Caco-2 (cell line): ENCODE measurements around the gene CSNK1A1. TPM values are rescaled to one million over a fixed set of nuclear protein-coding genes. Genes with fewer than 3 reads are reported as not detected.

ENCODE experiments used
- BruUV-seq: library from RNA; stranded (reverse); fragments of 400-500 nt; replicated peaks from 2 replicates; lab custom pipeline; 2021; lab: Mats Ljungman, UMichigan
- CTCF ChIA-PET: fragments of 300-600 bp; sonication (Branson Sonifier 250); formaldehyde crosslinking; loops from one replicate; lab custom pipeline; 2022; ENCODE audit warnings: antibody characterized with exemption; lab: Charles Lee
- POLR2A ChIA-PET: fragments of 300-600 bp; sonication (Branson Sonifier 250); formaldehyde crosslinking; loops from one replicate; lab custom pipeline; 2022; ENCODE audit warnings: antibody characterized with exemption; lab: Charles Lee
- DNase-seq, 2 experiments: peaks; one replicate each; pipeline versions ENCODE4 v3.0.0 to v3.0.0-alpha.2; 2020 to 2022
- H3K27me3 ChIP-seq: replicated peaks from 2 replicates; pipeline ENCODE4 v1.6.0; 2011; ENCODE audit warnings: low read length; ENCODE audit not compliant: control insufficient read depth, insufficient read depth
- H3K36me3 ChIP-seq: 2 replicates; pipeline ENCODE4 v1.5.1; 2011; ENCODE audit warnings: low read length; ENCODE audit not compliant: control insufficient read depth, insufficient read depth
- H3K4me1 ChIP-seq: fragments of 250-450 bp; sonication (Bioruptor Pico); 2 replicates; pipeline ENCODE4 v1.5.1; 2020; ENCODE audit warnings: mild to moderate bottlenecking
- H3K4me3 ChIP-seq: 2 replicates; pipeline ENCODE4 v1.5.1; 2011; ENCODE audit warnings: low read depth, mild to moderate bottlenecking, control low read depth, low read length
- H3K9me3 ChIP-seq: fragments of 250-450 bp; sonication (Bioruptor Pico); 2 replicates; pipeline ENCODE4 v1.5.1; 2020; ENCODE audit warnings: mild to moderate bottlenecking, moderate library complexity
- H3K27ac Mint-ChIP-seq: one replicate; pipeline ENCODE4 v1.8.0; 2022; ENCODE audit warnings: mixed read lengths; ENCODE audit not compliant: unreplicated experiment
- H3K27me3 Mint-ChIP-seq: one replicate; pipeline ENCODE4 v1.8.0; 2022; ENCODE audit warnings: mixed read lengths; ENCODE audit not compliant: insufficient read depth, unreplicated experiment
- H3K36me3 Mint-ChIP-seq: one replicate; pipeline ENCODE4 v1.8.0; 2022; ENCODE audit warnings: mild to moderate bottlenecking, mixed read lengths; ENCODE audit not compliant: insufficient read depth, unreplicated experiment
- H3K4me1 Mint-ChIP-seq: one replicate; pipeline ENCODE4 v1.8.0; 2022; ENCODE audit warnings: low read depth, mixed read lengths; ENCODE audit not compliant: unreplicated experiment
- H3K4me3 Mint-ChIP-seq: one replicate; pipeline ENCODE4 v1.8.0; 2022; ENCODE audit warnings: mild to moderate bottlenecking, moderate library complexity, mixed read lengths; ENCODE audit not compliant: unreplicated experiment
- H3K9me3 Mint-ChIP-seq: one replicate; pipeline ENCODE4 v1.8.0; 2022; ENCODE audit warnings: mixed read lengths; ENCODE audit not compliant: unreplicated experiment
- intact Hi-C: fragments of 100-400 bp; cut with micrococcal nuclease; formaldehyde crosslinking; loops from one replicate; pipeline ENCODE4 v1.10.0; 2022; ENCODE audit not compliant: unreplicated experiment
- total RNA-seq: library from RNA; stranded (reverse); gene quantifications from 2 replicates; pipeline ENCODE4 v1.2.3, GENCODE V29; 2022
- TF ChIP-seq, protein P1 (sequence below), 2 experiments: fragments of 200-600 bp in 1 of 2; IDR thresholded peaks; 1 replicate in 1 of 2; 2 replicates in 1 of 2; pipeline versions ENCODE4 v1.5.1 to v1.8.0; 2011 to 2022; ENCODE audit warnings: antibody characterized with exemption in 1 of 2, control low read depth in 1 of 2, inconsistent platforms in 1 of 2, low read depth in 1 of 2, low read length in 1 of 2, mild to moderate bottlenecking in 1 of 2, moderate library complexity in 1 of 2; ENCODE audit not compliant: insufficient read depth in 1 of 2, severe bottlenecking in 1 of 2, unreplicated experiment in 1 of 2

The CSNK1A1 gene
- total RNA-seq, 1 experiment from 2014 or later, result 264 TPM

DNA sequence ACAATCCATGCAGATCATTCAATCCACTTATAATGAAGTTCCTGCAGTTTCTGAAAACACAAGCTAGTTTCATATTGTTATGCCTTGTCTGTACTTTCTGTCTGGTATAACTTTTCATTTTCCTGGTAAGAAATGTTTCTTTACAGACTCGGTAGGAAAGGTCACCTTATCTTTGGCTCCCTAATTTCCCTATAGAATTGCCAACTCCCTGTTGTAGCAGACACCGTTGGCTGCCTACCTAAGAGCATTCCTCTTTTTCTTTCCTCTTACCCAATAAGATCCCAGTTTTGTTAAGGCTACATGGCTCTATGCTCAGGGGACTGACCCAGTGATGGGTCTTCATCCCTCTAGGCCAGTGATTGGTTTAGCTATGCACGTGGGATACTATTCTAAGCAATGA is 23.9 kb upstream of the CSNK1A1 start:
- no peak for DNase-seq
- Mint-ChIP-seq H3K9me3 (no peaks in the 10 kb centered on the region), H3K36me3 (no peaks in the 10 kb centered on the region), H3K4me3 (no peak overlapping the region), H3K4me1 (no peaks in the 10 kb centered on the region), H3K27me3 (no peaks in the 10 kb centered on the region), H3K27ac (no peak overlapping the region)
- Histone ChIP-seq H3K9me3 (no peaks in the 10 kb centered on the region), H3K27me3 (no peaks in the 10 kb centered on the region), H3K36me3 (no peaks in the 10 kb centered on the region), H3K4me3 (no peak overlapping the region), H3K4me1 (no peaks in the 10 kb centered on the region)
- ChIA-PET POLR2A (interaction anchor here (0.6 kb wide), 1 partner anchor 575 kb away, joined by 4 read pairs; no protein-coding TSS in a partner anchor), CTCF (no interaction called here)
- no TSS peak for BruUV-seq
- intact Hi-C loops, result no loop called here
- TF ChIP-seq, protein P1, sequence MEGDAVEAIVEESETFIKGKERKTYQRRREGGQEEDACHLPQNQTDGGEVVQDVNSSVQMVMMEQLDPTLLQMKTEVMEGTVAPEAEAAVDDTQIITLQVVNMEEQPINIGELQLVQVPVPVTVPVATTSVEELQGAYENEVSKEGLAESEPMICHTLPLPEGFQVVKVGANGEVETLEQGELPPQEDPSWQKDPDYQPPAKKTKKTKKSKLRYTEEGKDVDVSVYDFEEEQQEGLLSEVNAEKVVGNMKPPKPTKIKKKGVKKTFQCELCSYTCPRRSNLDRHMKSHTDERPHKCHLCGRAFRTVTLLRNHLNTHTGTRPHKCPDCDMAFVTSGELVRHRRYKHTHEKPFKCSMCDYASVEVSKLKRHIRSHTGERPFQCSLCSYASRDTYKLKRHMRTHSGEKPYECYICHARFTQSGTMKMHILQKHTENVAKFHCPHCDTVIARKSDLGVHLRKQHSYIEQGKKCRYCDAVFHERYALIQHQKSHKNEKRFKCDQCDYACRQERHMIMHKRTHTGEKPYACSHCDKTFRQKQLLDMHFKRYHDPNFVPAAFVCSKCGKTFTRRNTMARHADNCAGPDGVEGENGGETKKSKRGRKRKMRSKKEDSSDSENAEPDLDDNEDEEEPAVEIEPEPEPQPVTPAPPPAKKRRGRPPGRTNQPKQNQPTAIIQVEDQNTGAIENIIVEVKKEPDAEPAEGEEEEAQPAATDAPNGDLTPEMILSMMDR (IDR thresholded peaks at IDR 0.05; ENCODE audit: insufficient read depth in 1 of 2, low read depth in 1 of 2, low read length in 1 of 2, severe bottlenecking in 1 of 2, unreplicated experiment in 1 of 2), result no peak

DNA sequence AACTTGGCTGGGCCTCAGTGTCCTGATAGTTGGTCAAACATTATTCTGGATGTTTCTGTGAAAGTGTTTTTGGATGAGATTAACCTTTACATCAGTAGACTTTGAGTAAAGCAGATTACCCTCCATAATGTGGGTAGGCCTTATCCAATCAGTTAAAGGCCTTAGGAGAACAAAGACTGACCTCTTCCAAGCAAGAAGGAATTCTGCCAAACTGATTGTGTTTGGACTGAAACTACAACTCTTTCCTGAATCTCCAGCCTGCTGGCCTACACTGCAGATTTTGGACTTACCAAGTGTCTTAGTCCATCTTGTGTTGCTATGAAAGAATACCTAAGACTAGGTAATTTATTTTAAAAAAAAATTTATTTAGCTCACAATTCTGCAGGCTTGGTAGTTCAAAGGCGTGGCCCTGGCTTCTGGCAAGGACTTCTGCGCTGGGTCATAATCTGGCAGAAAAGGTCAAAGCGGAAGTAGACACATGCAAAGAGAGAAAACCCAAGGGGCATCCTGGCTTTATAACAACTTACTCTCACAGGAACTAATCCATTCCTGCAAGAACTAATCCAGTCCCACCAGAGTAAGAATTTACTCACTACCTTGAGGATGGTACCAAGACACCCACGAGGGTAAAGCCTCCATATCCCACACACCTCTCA is 21.5 kb upstream of the CSNK1A1 start:
- Mint-ChIP-seq H3K4me1 (no peaks in the 10 kb centered on the region), H3K36me3 (no peaks in the 10 kb centered on the region), H3K27ac (no peak overlapping the region), H3K27me3 (no peaks in the 10 kb centered on the region), H3K9me3 (no peaks in the 10 kb centered on the region), H3K4me3 (no peak overlapping the region)
- Histone ChIP-seq H3K4me3 (no peak overlapping the region), H3K9me3 (no peaks in the 10 kb centered on the region), H3K4me1 (no peaks in the 10 kb centered on the region), H3K36me3 (no peaks in the 10 kb centered on the region), H3K27me3 (no peaks in the 10 kb centered on the region)
- ChIA-PET POLR2A (no interaction called here), CTCF (no interaction called here)
- intact Hi-C loops, result no loop called here
- TF ChIP-seq, protein P1 (IDR thresholded peaks at IDR 0.05; ENCODE audit: insufficient read depth in 1 of 2, low read depth in 1 of 2, low read length in 1 of 2, severe bottlenecking in 1 of 2, unreplicated experiment in 1 of 2), result no peak
- no peak for DNase-seq
- BruUV-seq, result no TSS peak

GRCh38 chr5:149572170-149572569 is 20.9 kb upstream of the CSNK1A1 start:
- CTCF ChIA-PET, result interaction anchor here (0.7 kb wide), 1 partner anchor 261 kb away, joined by 4 read pairs; no protein-coding TSS in a partner anchor
- no peak for DNase-seq
- Mint-ChIP-seq H3K4me3 (no peak overlapping the region), H3K4me1 (no peaks in the 10 kb centered on the region), H3K9me3 (no peaks in the 10 kb centered on the region), H3K36me3 (no peaks in the 10 kb centered on the region), H3K27me3 (no peaks in the 10 kb centered on the region), H3K27ac (no peak overlapping the region)
- TF ChIP-seq, protein P1 (IDR thresholded peaks at IDR 0.05; ENCODE audit: insufficient read depth in 1 of 2, low read depth in 1 of 2, low read length in 1 of 2, severe bottlenecking in 1 of 2, unreplicated experiment in 1 of 2), result no peak
- Histone ChIP-seq H3K27me3 (no peaks in the 10 kb centered on the region), H3K9me3 (no peaks in the 10 kb centered on the region), H3K4me1 (no peaks in the 10 kb centered on the region), H3K36me3 (no peaks in the 10 kb centered on the region), H3K4me3 (no peak overlapping the region)
- POLR2A ChIA-PET, result no interaction called here
- intact Hi-C loops, result no loop called here
- no TSS peak for BruUV-seq
